Activated CD4-positive, alpha-beta T cell treated with anti-CD3 and anti-CD28 coated beads, Interleukin-2, Interleukin-4, amounts not matched to agents 100 ng/mL and 50 ng/mL, durations not matched to agents 16 hours and 8 hours (primary cell): Measurements from ENCODE around the gene KRTCAP3.
"Not testable (repeated sequence)": the region's sequence is repeated elsewhere in the genome, so short reads cannot be mapped to it uniquely, and the experiment has no call there.

Source experiments
- DNase-seq: peaks from one replicate; pipeline ENCODE4 v3.0.0-alpha.2; 2020; ENCODE audit warnings: low spot score

Gene KRTCAP3

DNA sequence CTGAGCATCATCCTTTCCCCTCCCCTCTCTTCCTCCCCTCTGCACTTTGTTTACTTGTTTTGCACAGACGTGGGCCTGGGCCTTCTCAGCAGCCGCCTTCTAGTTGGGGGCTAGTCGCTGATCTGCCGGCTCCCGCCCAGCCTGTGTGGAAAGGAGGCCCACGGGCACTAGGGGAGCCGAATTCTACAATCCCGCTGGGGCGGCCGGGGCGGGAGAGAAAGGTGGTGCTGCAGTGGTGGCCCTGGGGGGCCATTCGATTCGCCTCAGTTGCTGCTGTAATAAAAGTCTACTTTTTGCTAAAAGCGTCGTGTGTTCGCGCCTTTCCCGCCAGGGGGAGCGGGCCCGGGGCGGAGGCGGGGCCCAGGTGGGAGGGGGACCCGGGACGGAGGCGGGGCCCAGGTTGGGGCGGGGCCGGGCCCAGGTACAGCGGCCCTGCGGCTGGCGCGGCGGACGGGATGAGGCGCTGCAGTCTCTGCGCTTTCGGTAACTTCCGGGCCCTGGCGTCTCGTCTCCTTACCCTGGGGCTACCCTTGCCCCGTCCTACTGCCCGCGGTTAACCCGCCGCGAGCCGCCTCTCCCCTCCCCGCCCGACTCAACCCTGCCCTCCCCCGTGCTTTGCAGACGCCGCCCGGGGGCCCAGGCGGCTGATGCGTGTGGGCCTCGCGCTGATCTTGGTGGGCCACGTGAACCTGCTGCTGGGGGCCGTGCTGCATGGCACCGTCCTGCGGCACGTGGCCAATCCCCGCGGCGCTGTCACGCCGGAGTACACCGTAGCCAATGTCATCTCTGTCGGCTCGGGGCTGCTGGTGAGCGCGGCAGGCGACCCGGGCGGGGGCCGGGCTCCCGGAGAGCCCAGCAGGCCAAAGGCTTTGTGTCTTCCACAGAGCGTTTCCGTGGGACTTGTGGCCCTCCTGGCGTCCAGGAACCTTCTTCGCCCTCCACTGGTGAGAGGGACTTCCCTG lies at the start of gene KRTCAP3:
Gene KRTCAP3, plus strand, starts transcription at position 424 of the 962 bp plus-strand sequence. Its CDS starts 32 bp downstream, at position 456.
- DNase-seq, result peak; percentile 13

DNA sequence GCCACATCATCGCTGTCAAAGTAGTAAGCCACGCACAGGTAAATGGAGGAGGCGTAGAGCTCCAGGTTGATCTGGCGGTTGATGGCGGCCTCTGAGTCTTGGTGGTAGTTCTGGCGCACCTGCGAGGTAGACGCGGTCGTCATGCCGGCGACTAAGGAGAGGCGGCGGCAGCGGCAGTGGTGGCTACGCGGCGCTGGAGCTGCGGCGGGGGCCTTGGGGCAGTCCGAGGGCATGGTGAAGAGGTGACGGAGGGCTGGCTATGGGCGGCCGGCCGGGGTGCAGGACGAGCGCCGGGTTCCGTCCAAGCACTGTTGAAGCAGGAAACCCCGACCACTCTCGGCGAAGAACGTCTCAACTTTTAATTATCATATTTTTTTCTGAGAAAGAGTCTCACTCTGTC lies 49.0 kb upstream of the KRTCAP3 start:
- no peak for DNase-seq

GRCh38 chr2:27398962-27399361 lies 43.2 kb upstream of the KRTCAP3 start:
- DNase-seq, result no peak

DNA sequence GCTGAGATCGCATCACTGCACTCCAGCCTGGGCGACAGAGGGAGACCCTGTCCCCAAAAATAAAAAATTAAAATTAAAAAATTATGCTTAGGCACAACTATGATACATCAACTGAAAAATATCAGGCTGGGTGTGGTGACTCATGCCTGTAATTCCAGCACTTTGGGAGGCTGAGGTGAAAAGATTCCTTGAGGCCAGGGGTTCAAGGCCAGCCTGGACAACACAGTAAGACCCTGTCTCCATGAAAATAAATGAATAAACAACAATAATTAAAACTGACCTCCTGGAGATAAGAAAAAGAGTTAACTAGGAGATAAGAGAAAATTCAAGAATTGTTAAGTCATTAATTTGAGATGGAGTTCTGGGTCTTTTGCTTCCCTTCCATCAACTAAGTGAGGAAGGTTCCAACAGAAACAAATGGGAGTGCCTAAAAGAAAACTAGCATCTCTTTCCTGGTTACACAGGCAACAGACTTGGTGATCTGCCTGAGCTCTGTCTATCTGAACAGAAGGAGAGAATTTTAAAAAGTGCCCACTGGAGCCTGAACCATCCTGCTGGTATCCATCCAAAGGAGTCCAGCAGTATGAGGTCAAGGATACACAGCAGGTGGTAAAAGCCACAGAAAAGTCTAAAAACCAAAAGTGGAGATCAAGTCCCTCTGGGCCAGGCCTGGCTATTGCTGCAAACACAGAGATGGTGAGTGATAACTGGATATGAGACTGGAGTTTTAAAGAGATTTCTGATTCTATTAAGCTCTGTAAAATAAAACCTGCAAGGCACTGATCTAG lies 41.6 kb upstream of the KRTCAP3 start:
- DNase-seq, result no peak

DNA sequence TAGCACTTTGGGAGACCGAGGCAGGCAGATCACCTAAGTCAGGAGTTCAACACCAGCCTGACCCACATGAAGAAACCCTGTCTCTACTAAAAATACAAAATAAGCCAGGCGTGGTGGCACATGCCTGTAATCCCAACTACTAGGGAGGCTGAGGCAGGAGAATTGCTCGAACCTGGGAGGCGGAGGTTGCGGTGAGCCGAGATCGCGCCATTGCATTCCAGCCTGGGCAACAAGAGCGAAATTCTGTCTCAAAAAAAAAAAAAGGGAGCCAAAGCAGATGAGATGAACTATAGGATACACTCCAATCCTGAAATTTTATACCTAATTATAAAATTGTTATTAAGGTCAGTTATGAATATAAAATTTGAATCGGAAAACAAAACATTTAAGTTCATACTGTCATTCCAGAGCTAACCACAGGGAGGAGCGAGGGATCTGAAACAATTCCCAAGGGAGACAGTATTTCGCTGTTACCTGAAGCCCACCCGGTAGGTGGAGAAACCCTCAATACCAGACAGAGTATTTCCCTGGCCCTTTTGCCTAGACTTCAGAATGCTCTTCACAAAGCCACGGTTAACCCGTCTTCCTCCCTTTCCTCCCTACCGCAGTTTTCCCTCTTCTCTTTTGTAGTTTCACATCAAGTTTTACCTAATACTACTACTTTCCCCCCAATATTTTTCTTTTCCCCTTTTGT lies 34.2 kb upstream of the KRTCAP3 start:
- DNase-seq, result peak; percentile 14

DNA sequence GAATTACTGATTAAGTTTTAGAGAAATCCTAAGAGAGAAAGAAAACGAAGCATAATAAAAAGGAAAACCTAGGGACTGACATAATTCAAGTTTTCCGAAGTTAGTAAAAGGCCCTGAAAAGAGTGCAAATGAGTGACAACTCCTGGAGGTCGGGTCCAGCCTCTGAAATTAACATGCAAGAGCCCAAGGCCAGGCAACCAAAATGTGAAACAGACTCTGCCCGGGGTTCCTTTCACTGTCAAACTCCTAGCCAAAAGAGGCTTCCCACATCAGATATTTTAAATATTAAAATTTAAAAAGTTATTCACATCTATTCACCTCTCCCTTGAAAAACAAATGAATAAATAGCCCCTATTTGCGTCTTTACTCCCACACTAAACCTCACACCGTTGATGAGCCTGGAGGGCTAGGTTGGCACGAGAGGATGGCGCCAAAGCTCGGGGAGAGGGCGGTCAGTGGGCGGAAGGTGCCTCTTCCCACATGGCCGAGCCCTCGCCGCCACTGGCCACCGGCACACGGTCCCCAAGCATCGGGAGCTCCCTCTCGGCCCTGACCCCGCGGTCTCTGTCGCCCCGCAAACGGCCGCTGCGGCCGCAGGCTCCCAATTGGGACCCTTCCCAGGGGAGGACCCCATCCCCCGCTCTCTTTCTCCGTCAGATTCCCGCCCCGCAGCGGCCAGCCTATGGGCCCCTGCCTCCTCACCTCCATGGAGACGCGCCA lies 33.4 kb upstream of the KRTCAP3 start:
- peak; percentile 22 for DNase-seq

GRCh38 chr2:27409321-27410073 lies 32.7 kb upstream of the KRTCAP3 start, which contains the start of gene PPM1G:
PPM1G (minus strand) TSS chr2:27409591; CDS start chr2:27409422, 169 bp downstream.
- DNase-seq, result peak; percentile 97

DNA sequence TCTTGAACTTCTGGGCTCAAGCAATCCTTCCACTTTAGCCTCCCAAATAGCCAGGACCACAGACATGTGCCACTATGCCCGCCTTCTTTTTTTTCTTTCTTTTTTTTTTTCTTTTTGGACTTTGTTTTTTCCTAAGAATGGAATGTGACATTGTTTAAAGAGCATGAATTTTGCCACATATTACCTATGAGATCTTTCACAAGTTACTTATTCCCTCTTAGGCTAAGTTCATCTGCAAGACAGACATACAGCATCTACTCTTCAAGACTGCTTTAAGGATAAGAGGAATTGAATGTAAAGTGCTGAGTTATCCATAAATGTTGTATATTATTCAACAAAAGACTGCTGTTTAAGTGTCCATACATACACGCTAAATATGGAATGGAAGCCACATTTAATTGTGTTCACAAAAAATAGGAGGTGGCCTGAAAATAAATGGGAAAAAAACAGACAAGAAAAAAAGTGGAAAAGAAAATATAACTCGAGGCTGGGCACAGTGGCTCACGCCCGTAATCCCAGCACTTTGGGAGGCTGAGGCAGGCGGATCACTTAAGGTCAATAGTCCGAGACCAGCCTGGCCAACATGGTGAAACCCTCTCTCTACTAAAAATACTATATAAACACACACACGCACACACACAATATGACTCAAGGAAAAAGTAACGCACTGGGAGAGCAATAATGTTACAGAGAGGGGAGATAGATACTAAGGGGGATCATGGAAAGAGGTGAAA lies 29.6 kb upstream of the KRTCAP3 start:
- DNase-seq, result no peak

DNA sequence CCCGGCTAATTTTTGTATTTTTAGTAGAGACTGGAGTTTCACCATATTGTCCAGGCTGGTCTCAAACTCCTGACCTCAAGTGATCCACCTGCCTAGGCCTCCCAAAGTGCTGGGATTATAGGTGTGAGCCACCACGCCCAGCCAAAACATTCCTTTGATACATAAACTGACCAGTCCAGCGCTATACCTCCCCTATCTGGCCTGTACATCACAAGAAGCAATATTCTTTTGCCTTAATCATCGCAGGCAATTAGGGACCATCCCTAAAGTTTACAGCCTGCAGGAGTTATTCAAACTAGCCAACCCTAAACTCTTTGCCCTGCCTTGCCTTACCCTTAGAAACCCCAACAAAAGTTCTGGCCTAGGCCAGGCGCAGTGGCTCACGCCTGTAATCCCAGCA lies 26.0 kb upstream of the KRTCAP3 start:
- no peak for DNase-seq

DNA sequence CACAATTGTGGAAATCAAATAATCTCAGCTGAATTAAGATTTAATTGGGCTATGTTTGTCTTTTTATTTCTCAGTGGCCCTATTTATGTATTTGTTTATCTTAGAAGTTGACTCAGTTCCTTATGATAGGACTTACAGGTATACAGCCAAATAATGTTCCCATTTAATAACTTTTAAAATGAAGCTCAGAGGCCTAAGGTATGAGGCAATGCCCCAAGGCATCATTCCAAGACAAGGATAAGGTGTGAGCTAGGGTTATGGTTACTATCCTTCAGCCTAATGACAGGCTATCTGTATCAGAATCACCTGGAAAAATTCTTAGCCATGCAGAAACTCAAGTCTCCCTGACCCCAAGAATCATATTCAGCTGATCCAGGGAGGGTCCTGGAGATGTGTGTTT lies 21.2 kb upstream of the KRTCAP3 start:
- no peak for DNase-seq

- no peak for DNase-seq
These were observed 20.4 kb upstream of the KRTCAP3 start for GRCh38 chr2:27421660-27422250.

DNA sequence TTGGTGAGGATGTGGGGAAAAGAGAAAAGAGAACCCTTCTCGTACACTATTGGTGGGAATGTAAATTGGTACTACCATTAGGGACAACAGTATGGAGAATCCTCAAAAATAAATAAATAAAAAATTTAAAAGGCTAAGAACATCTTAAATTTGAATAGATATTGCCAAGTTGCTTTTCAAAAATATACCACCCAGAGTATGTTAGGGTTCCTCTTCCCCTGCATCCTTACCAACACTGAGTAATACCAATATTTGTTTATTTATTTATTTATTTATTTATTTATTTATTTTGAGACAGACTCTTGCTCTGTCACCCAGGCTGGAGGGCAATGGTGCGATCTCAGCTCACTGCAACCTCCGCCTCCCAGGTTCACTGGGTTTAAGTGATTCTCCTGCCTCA lies 19.2 kb upstream of the KRTCAP3 start:
- DNase-seq, result no peak

DNA sequence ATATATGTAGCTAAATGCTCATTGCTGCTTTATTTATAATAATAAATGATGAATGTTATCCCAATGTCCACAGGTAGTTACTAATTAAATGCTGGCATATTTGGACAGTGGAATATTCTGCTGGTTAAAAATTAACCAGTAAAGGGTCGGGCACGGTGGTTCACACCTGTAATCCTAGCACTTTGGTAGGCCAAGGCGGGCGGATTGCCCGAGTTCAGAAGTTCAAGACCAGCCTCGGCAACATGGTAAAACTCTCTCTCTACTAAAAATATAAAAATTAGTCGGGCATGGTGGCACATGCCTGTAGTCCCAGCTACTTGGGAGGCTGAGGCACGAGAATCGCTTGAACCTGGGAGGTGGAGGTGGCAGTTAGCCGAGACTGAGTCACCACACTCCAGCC lies 17.1 kb upstream of the KRTCAP3 start:
- not testable (repeated sequence) for DNase-seq

- no peak for DNase-seq
These were observed 14.3 kb upstream of the KRTCAP3 start for GRCh38 chr2:27427863-27428212.

GRCh38 chr2:27428213-27428977 lies 13.8 kb upstream of the KRTCAP3 start, which contains the start of gene NRBP1:
NRBP1 (plus strand) TSS chr2:27428631; CDS start chr2:27433274, 4,643 bp downstream.
- peak; percentile 92 for DNase-seq

- DNase-seq, result peak; percentile 80
These were observed 13.1 kb upstream of the KRTCAP3 start for GRCh38 chr2:27428978-27429541.

- DNase-seq, result peak; percentile 64
These were observed 10.8 kb upstream of the KRTCAP3 start for GRCh38 chr2:27431395-27431794.

DNA sequence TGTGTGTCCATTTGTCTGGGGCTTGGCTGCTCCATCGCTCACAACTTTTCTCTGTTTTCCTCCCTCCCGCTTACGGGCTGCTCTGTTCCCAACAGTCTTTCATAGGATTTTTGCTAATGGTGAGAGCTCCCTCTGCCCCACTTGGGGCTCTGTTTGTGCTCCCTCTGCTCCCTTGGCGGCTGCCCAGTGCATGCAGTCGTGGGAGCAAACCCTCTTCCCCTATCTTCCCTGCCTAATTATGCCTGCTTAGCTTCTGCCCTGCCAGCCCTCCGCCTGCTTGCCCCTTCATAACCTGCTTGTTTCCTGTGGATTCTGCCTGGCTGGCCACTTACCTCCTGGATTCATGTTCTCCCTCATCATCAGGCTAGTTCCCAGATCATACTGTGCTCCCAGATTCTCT lies 6.6 kb upstream of the KRTCAP3 start:
- DNase-seq, result no peak
